RPMI7951 (cell line): ENCODE measurements around the gene TP53BP2. TPM values are rescaled to one million over a fixed set of nuclear protein-coding genes. Genes with fewer than 3 reads are reported as not detected.

Experiments used
- DNase-seq: peaks from one replicate; pipeline ENCODE4 v3.0.0-alpha.2; 2012; ENCODE audit warnings: low read depth
- total RNA-seq: library from RNA; depleted of rRNA; stranded (reverse); fragments of >200 nt; shearing (Covaris generic); gene quantifications from 2 replicates; pipeline ENCODE4 v1.2.3, GENCODE V29; 2014

Gene TP53BP2
- total RNA-seq, 1 experiment from 2014 or later, result 23.7 TPM

DNA sequence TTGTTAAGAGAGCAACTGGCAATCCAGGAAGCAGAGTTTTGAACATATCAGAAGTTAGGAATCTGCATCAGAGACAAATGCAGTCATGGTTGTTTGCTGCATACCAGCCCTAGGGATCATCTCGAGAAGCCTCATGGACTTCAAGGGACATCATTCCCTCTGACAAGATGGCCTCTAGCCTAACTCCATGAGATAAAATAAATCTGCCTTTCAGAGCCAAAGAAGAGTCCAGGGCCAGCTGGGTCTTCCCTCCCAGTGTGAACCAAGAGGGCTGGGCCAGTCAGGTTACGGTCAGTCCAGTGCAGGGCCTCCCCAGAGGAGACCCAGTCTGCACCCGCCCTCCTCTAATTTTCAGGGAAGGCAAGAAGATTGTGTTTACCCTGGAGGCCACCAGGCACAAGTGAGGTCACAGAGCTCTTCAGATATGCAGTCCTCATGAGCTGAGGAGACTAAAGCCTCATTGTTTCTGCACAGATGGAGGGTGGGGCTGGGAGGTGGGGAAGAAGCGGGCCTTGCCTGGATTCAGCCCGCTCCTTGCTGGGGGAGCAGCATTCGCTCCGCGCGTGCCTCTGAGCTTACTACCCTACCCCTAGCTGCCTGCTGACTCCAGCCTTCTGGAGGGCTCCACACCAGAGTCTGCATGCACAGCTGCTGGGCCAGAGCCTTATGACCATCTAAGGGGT lies 80.6 kb downstream of the TP53BP2 start:
- DNase-seq, result no peak

GRCh38 chr1:223763881-223764280 lies 81.9 kb downstream of the TP53BP2 start:
- no peak for DNase-seq

DNA sequence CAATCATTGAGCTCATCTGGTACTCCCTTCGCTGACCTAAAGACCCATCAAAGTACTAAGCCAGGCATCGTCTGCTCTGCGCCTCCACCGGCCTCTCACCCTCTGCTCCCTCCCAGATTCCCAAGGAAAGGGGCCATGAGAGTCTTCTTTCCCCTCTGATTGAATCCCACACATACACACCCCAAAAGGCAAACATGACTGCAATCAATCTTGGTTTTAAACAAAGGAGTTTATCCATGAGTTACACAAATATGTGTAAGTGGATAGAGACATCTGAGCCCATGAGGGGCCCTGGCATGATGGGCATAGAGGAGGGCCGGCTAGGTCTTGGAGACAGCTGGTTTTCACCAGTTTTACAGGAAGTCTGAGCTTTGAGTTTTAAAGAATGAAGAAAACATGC lies 82.5 kb downstream of the TP53BP2 start:
- no peak for DNase-seq

DNA sequence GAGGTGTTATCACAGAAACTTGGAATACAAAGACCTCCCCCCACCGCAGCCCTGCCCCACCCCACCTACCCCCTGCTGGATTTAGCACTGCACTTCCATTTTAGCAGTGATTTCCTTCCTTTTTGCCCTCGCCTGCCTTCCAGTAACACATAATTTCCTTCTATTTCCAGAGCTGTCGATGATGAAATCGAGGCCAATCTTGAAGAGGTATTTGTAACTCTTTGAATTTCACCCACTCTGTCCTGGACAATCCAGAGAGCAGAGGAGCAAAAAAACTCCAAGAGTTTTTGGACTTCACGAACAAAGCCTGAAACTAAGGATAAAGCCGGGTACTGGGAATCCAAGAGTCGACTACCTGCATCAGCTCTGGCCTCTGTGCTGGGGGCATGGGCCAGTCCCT lies 84.3 kb downstream of the TP53BP2 start:
- DNase-seq, result no peak

- no peak for DNase-seq
Measured at GRCh38 chr1:223760833-223761232, 84.9 kb downstream of the TP53BP2 start.

DNA sequence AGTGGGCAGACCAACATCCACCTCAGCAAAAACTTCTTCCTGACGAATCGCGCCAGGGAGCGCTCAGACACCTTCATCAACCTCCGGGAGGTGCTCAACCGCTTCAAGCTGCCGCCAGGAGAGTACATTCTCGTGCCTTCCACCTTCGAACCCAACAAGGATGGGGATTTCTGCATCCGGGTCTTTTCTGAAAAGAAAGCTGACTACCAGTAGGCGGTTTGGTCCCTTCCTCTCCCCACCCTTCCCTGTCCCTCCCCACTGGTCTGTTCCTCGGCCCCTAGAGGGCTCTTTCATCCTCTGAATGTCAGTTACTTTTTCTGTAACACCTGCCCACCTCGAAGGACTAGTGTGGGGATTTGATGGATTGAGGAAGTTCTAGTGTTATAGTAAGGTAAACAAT lies 86.5 kb downstream of the TP53BP2 start:
- no peak for DNase-seq

- DNase-seq, result no peak
Measured at GRCh38 chr1:223758734-223759133, 87.0 kb downstream of the TP53BP2 start.

DNA sequence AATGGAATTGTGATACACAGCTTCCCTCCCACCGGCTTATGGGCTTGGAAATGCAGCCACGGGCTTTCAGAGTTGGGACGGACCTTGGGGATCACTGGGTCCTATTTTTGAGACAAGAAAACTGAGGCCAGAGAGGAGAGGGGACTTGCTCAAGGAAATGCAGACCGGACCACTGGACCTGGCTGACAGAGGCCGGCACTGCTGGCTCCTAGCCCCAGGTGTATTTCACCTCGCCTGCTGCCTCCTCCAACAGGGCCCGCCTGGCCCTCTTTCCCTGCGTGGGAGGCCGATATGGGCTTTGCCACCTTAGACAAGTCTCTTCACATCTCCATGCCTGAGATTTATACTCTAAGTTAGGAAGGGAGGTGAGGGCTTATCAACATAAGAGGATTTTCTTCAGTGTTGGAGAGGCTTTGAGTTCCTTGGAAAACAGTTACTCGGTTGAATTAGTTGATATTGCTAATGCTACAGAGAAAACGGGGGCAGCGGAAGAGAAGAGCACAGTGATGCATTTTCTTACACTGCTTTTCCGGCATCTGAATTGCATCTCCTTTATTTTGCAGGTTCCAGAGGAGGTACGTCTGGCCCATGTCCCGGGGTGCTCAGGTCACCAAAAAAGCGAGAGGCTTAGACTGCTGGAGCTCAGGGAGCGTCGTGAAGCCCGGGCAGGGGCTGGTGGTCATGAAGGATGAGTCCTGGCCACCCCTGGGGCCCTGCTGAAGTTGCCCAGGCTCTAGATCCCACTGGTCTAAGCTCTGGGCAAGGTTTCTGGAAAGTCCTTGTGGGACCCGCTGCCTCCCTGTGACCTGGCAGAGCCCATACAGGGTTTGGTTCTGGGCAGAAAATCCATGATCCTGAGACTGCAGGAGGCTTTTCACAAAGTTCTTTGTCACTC lies 88.7 kb downstream of the TP53BP2 start:
- no peak for DNase-seq

DNA sequence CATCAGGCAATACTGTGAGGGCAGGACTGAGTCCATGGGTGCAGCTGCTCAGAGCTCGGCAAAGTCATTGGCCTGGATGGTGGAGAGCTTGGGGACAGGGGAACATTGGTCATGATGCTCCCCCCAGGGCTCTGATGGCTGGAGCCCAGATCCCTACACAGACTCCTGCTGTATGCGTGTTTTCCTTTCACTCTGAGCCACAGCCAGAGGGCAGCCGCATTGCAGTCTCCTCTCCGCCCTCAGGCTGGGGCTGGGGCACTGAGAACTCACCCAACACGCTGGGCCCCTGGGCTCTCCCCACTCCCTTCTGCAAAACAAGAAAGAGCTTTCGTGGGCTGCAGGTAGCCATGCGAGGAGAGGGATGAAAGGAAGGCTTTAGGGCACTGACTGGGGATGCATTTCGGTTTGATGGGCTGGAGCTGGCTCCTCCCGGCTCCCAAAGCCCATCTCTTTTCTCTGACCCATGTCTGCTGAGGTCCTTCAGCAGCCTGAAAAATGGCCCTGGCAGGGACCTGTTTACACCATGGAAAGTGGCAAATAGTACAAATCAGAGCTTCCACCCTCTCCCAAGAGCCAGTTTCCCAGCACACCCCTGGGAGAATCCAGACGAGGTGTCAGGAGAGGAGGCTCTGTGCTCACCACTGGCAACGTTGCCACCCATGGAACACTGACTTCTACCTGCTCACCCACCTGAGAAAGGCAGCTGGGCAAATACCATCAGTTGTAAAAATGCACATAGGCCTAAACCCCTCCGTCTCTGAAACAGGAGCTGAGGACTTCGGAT lies 89.6 kb downstream of the TP53BP2 start:
- no peak for DNase-seq

- no peak for DNase-seq
Measured at GRCh38 chr1:223755432-223755792, 90.3 kb downstream of the TP53BP2 start.

DNA sequence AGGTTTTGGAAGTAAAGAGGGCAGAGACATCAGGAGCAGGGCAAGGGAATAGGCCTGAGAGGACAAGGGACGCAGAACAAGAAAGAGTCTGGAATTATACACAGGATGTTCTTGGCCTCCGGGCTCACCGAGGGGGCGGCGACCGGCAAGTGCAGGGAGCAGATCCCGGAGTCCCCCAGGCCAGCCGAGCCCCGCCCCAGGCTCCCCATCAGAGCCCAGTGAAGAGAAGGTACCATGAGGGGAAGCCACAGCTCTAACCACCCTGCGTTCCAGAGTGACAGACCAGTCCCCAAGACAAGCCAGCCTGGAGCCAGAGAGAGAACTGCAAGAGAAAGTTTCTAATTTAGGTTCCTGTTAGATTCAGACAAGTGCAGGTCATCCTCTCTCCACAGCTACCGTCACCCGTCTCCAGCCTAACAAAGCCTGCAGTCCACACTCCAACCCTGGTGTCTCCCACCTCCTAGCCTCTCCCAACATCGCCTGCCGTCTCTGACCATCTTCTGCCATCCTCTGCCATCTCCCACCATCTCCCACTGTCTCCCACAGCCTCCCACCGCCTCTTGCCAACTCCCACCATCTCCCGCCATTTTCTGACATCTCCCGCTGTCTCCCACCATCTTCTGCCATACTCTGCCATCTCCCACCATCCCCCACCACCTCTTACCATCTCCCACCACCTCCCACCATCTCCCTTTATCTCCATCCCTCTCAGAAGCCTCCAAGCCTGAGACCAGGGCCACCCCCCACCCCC lies 90.9 kb downstream of the TP53BP2 start:
- no peak for DNase-seq

GRCh38 chr1:223752721-223753515 lies 92.8 kb downstream of the TP53BP2 start:
- DNase-seq, result no peak

- no peak for DNase-seq
Measured at GRCh38 chr1:223751696-223752095, 94.1 kb downstream of the TP53BP2 start.

- DNase-seq, result no peak
Measured at GRCh38 chr1:223750730-223751570, 94.8 kb downstream of the TP53BP2 start.

GRCh38 chr1:223748773-223749733 lies 96.7 kb downstream of the TP53BP2 start:
- no peak for DNase-seq

DNA sequence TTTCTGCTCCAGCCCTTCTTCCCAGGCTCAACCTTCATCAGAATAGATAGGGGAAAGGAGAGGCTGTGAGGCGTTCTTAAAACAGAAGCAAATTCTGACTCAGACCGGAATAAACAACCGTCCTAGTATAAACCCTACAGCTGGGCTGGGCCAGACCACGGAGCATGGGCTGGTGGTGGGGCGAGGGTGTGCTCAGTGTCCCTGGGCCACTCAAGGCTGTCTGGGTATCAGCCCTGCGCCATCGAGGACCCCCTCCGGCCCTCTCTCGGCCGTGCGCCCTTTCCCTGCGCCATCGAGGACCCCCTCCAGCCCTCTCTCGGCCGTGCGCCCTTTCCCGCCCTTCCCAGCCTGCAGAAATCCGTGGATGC lies 97.4 kb downstream of the TP53BP2 start:
- DNase-seq, result no peak

DNA sequence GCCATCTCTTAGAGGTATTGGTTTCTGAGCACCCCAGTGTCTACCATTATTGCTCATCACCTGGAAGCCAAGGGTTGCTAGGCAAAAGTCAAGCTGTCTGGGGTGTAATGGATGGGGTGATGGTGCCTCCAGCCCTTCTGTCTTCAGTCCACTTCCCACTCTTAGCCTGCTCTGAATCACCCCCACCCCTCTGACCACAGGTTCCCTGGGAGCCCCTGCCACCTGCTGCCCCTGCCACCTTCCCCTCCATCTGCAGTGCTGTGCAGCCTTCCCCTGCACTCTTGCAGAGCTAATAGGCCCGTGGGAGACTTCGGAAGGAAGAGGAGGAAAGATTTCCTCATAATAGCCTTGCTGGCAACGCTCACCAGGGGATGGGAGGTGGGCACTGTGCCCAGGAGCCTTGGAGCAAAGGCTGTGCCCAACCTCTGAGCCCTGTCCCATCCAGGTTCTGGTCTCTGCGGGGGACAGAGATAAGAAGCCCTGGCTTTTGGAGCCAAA lies 97.9 kb downstream of the TP53BP2 start:
- DNase-seq, result no peak

DNA sequence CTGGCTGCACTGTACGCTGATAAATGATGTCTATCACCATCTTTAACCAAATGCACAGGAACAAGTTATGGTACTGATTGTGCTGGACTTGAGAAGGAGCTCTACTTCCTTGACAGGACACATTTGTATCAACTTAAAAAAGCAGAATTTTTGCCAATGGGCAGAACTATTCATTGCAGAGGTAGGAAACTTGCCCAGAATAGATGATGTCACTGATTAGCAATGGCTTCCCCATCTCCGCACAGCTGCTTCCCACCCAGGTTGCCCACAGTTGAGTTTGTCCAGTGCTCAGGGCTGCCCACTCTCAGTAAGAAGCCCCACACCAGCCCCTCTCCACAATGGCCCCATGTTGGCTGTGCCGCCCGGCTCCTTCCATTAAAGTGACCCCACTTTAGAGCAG lies 100.0 kb downstream of the TP53BP2 start:
- DNase-seq, result no peak
